H1 (cell line): ENCODE results near the gene TPRX1. TPM values are rescaled to one million over a fixed set of nuclear protein-coding genes. Genes with fewer than 3 reads are reported as not detected.

Experiments used
- CTCF ChIA-PET: fragments of 300-600 bp; sonication (Branson Sonifier 250); formaldehyde crosslinking; loops from one replicate; lab custom pipeline; 2021; ENCODE audit not compliant: partially characterized antibody; lab: Charles Lee
- POLR2A ChIA-PET: fragments of 300-600 bp; sonication (Branson Sonifier 250); formaldehyde crosslinking; loops from one replicate; lab custom pipeline; 2021; ENCODE audit warnings: inconsistent platforms; ENCODE audit not compliant: partially characterized antibody; lab: Charles Lee
- DNase-seq, 2 experiments: peaks; one replicate each; pipeline versions ENCODE4 v3.0.0 to v3.0.0-alpha.2; 2010 to 2022; ENCODE audit warnings: low spot score in 2 of 2, low read depth in 1 of 2, mixed read lengths in 1 of 2
- FAIRE-seq: peaks from 2 replicates; lab custom pipeline; 2011; peaks lifted over from hg19 to GRCh38; lab: Jason Lieb, UNC
- H2AFZ ChIP-seq: 2 replicates; pipeline ENCODE4 v1.8.1; 2012; ENCODE audit warnings: low read length, inconsistent platforms
- H2AK5ac ChIP-seq: 2 replicates; pipeline ENCODE4 v1.6.1; 2013; ENCODE audit warnings: low read depth, low read length
- H2BK120ac ChIP-seq: replicated peaks from 2 replicates; pipeline ENCODE3; 2013; ENCODE audit warnings: low read depth, low read length, inconsistent platforms
- H2BK12ac ChIP-seq: 2 replicates; pipeline ENCODE4 v1.6.1; 2013; ENCODE audit warnings: low read depth, low read length
- H2BK15ac ChIP-seq: 2 replicates; pipeline ENCODE4 v1.6.1; 2013; ENCODE audit warnings: low read length
- H2BK20ac ChIP-seq: 2 replicates; pipeline ENCODE4 v1.6.1; 2013; ENCODE audit warnings: low read length
- H2BK5ac ChIP-seq: 2 replicates; pipeline ENCODE4 v1.6.1; 2013; ENCODE audit warnings: low read depth, low read length
- H3K14ac ChIP-seq: 2 replicates; pipeline ENCODE4 v1.6.1; 2013; ENCODE audit warnings: inconsistent platforms; ENCODE audit not compliant: insufficient read length
- H3K18ac ChIP-seq: 2 replicates; pipeline ENCODE4 v1.6.1; 2013; ENCODE audit warnings: low read length; ENCODE audit errors: extremely low read depth
- H3K23ac ChIP-seq: 2 replicates; pipeline ENCODE4 v1.6.1; 2013; ENCODE audit warnings: inconsistent platforms; ENCODE audit not compliant: insufficient read length
- H3K23me2 ChIP-seq: 2 replicates; pipeline ENCODE4 v1.6.1; 2013; ENCODE audit warnings: low read depth, low read length
- H3K27ac ChIP-seq: 2 replicates; pipeline ENCODE4 v1.6.1; 2011; ENCODE audit warnings: low read depth, low read length, inconsistent platforms
- H3K27me3 ChIP-seq, 4 experiments: replicated peaks in 1 of 4; 1 replicate in 1 of 4; 2 replicates in 3 of 4; pipeline versions ENCODE4 v1.6.1 to v1.8.1; 2011 to 2013; ENCODE audit warnings: low read length in 3 of 4, mild to moderate bottlenecking in 3 of 4, inconsistent platforms in 2 of 4, mixed read lengths in 2 of 4, moderate library complexity in 1 of 4; ENCODE audit not compliant: control insufficient read depth in 3 of 4, insufficient read depth in 3 of 4; ENCODE audit errors: extremely low read depth in 1 of 4
- H3K36me3 ChIP-seq, 4 experiments: 2 replicates each; pipeline versions ENCODE4 v1.6.1 to v1.8.1; 2011 to 2013; ENCODE audit warnings: mild to moderate bottlenecking in 4 of 4, low read length in 3 of 4, moderate library complexity in 2 of 4, control low read depth in 1 of 4, inconsistent platforms in 1 of 4; ENCODE audit not compliant: insufficient read depth in 4 of 4, control insufficient read depth in 2 of 4
- H3K4ac ChIP-seq: replicated peaks from 2 replicates; pipeline ENCODE3; 2013; ENCODE audit warnings: low read length, low read depth, mixed read lengths, inconsistent platforms; ENCODE audit not compliant: insufficient read length
- H3K4me1 ChIP-seq, 4 experiments: replicated peaks in 1 of 4; 1 replicate in 1 of 4; 2 replicates in 3 of 4; pipeline versions ENCODE4 v1.6.1 to v1.8.1; 2011 to 2013; ENCODE audit warnings: low read length in 3 of 4, inconsistent platforms in 2 of 4, mixed read lengths in 1 of 4; ENCODE audit not compliant: insufficient read depth in 4 of 4, control insufficient read depth in 3 of 4
- H3K4me2 ChIP-seq, 2 experiments: 2 replicates each; pipeline versions ENCODE4 v1.6.1 to v1.8.1; 2011 to 2013; ENCODE audit warnings: low read depth in 2 of 2, low read length in 2 of 2, control low read depth in 1 of 2, inconsistent platforms in 1 of 2, mild to moderate bottlenecking in 1 of 2; ENCODE audit not compliant: insufficient read depth in 1 of 2
- H3K4me3 ChIP-seq, 4 experiments: fragments of 200-600, 300-600 bp in 1 of 4; sonication (generic), shearing (Covaris generic), sonication (Bioruptor Twin) in 1 of 4; 2 replicates each; pipeline versions ENCODE4 v1.5.1 to v1.8.1; 2011 to 2016; ENCODE audit warnings: low read length in 4 of 4, low read depth in 3 of 4, control low read depth in 2 of 4, inconsistent platforms in 2 of 4, mild to moderate bottlenecking in 2 of 4, mixed read lengths in 1 of 4, moderate library complexity in 1 of 4; ENCODE audit not compliant: insufficient read depth in 2 of 4; ENCODE audit errors: extremely low read depth in 1 of 4
- H3K56ac ChIP-seq: replicated peaks from 2 replicates; pipeline ENCODE3; 2013; ENCODE audit warnings: low read depth, mild to moderate bottlenecking, mixed read lengths, low read length, inconsistent platforms; ENCODE audit not compliant: insufficient read length
- H3K79me1 ChIP-seq: 2 replicates; pipeline ENCODE4 v1.6.1; 2013; ENCODE audit warnings: low read depth, low read length, control low read depth
- H3K79me2 ChIP-seq, 2 experiments: 2 replicates each; pipeline versions ENCODE4 v1.6.1 to v1.8.1; 2012 to 2013; ENCODE audit warnings: low read length in 2 of 2, mild to moderate bottlenecking in 2 of 2, inconsistent platforms in 1 of 2; ENCODE audit not compliant: insufficient read depth in 2 of 2, control insufficient read depth in 1 of 2
- H3K9ac ChIP-seq, 4 experiments: replicated peaks in 1 of 4; 1 replicate in 1 of 4; 2 replicates in 3 of 4; pipeline versions ENCODE4 v1.6.1 to v1.8.1; 2011 to 2013; ENCODE audit warnings: low read depth in 3 of 4, low read length in 3 of 4, control low read depth in 2 of 4, mild to moderate bottlenecking in 2 of 4, moderate library complexity in 2 of 4, inconsistent platforms in 1 of 4; ENCODE audit errors: extremely low read depth in 1 of 4
- H3K9me3 ChIP-seq, 2 experiments: 2 replicates each; pipeline versions ENCODE4 v1.6.1 to v1.8.1; 2012 to 2013; ENCODE audit warnings: mild to moderate bottlenecking in 2 of 2, moderate library complexity in 2 of 2, control low read depth in 1 of 2, inconsistent platforms in 1 of 2, low read depth in 1 of 2, low read length in 1 of 2, mixed read lengths in 1 of 2; ENCODE audit not compliant: insufficient read depth in 2 of 2
- H4K20me1 ChIP-seq, 2 experiments: replicated peaks in 1 of 2; 2 replicates each; pipeline versions ENCODE3 to v1.8.1; 2011 to 2013; ENCODE audit warnings: inconsistent platforms in 2 of 2, low read length in 2 of 2, mild to moderate bottlenecking in 1 of 2; ENCODE audit not compliant: insufficient read depth in 2 of 2, control insufficient read depth in 1 of 2
- H4K5ac ChIP-seq: 2 replicates; pipeline ENCODE4 v1.6.1; 2013; ENCODE audit warnings: low read length, low read depth, mixed read lengths, inconsistent platforms; ENCODE audit not compliant: insufficient read length
- H4K8ac ChIP-seq: 2 replicates; pipeline ENCODE4 v1.8.0; 2013; ENCODE audit warnings: mild to moderate bottlenecking, moderate library complexity, low read length, inconsistent platforms; ENCODE audit not compliant: insufficient read depth; ENCODE audit errors: extremely low read depth
- H4K91ac ChIP-seq: replicated peaks from 2 replicates; pipeline ENCODE3; 2013; ENCODE audit warnings: low read length, mixed read lengths, inconsistent platforms; ENCODE audit not compliant: insufficient read length
- CBX8 ChIP-seq: fragments of 300-800, 300-1000 bp; sonication (generic); IDR thresholded peaks from 2 replicates; pipeline ENCODE4 v1.7.1; 2016; ENCODE audit warnings: low read depth, low read length, borderline replicate concordance
- CTBP2 ChIP-seq: IDR thresholded peaks from 2 replicates; pipeline ENCODE4 v1.7.0; 2011; ENCODE audit warnings: borderline replicate concordance, mild to moderate bottlenecking, moderate library complexity, mixed read lengths, low read length; ENCODE audit not compliant: insufficient read depth, insufficient read length
- HDAC6 ChIP-seq: IDR thresholded peaks from one replicate; pipeline ENCODE4 v1.7.1; 2012; ENCODE audit warnings: low read depth, mild to moderate bottlenecking, inconsistent platforms, low read length, moderate library complexity
- JUND ChIP-seq: IDR thresholded peaks from 2 replicates; pipeline ENCODE4 v1.6.1; 2011; ENCODE audit warnings: mild to moderate bottlenecking, improper control_type of control experiment, low read length
- RAD21 ChIP-seq, 2 experiments: IDR thresholded peaks in 1 of 2; conservative IDR thresholded peaks in 1 of 2; 2 replicates each; pipeline ENCODE4 v1.6.1; 2011; ENCODE audit warnings: low read depth in 2 of 2, low read length in 2 of 2, improper control_type of control experiment in 1 of 2, inconsistent platforms in 1 of 2, mild to moderate bottlenecking in 1 of 2, moderate library complexity in 1 of 2
- RNF2 ChIP-seq: fragments of 200-900, 300-1000 bp; sonication (generic); IDR thresholded peaks from 2 replicates; pipeline ENCODE4 v1.7.1; 2016; ENCODE audit warnings: borderline replicate concordance, low read depth, mild to moderate bottlenecking, antibody characterized with exemption, low read length; ENCODE audit not compliant: poor library complexity, severe bottlenecking; ENCODE audit errors: missing control alignments
- RXRA ChIP-seq: IDR thresholded peaks from 2 replicates; pipeline ENCODE4 v1.6.1; 2011; ENCODE audit warnings: low read depth, mild to moderate bottlenecking, low read length, moderate library complexity; ENCODE audit not compliant: insufficient read depth
- SAP30 ChIP-seq: fragments of 300-600 bp; sonication (generic); IDR thresholded peaks from 2 replicates; pipeline ENCODE4 v1.7.1; 2012; ENCODE audit warnings: low read length, moderate library complexity, mild to moderate bottlenecking, inconsistent platforms; ENCODE audit not compliant: insufficient read depth, insufficient replicate concordance
- SRF ChIP-seq: IDR thresholded peaks from 2 replicates; pipeline ENCODE4 v1.6.1; 2011; ENCODE audit warnings: mild to moderate bottlenecking, low read depth, low read length, moderate library complexity
- ZNF274 ChIP-seq: IDR thresholded peaks from 2 replicates; pipeline ENCODE4 v1.7.0; 2012; ENCODE audit warnings: low read length, borderline replicate concordance; ENCODE audit errors: extremely low read depth
- WGBS, 2 experiments: shearing (Covaris generic) in 1 of 2; methylation state at CpG; one replicate each; pipeline versions ENCODE4 v1.1.6 to v1.1.7; 2013 to 2015; ENCODE audit warnings: low lambda C conversion rate in 2 of 2, mixed read lengths in 2 of 2, inconsistent platforms in 1 of 2, low coverage in 1 of 2, missing lambda C conversion rate in 1 of 2; ENCODE audit not compliant: insufficient replicate concordance in 2 of 2, insufficient coverage in 1 of 2, insufficient read length in 1 of 2; ENCODE audit errors: extremely low coverage in 1 of 2, missing lambda C conversion rate in 1 of 2; 5-methylcytosine and 5-hydroxymethylcytosine counted together
- polyA plus RNA-seq, 7 experiments: library from polyadenylated mRNA; depleted of rRNA in 3 of 7; stranded (reverse) in 5 of 7; unstranded in 2 of 7; fragments of >200 nt in 5 of 7; fragments of 200-250 nt in 2 of 7; gene quantifications; 1 replicate in 5 of 7; 2 replicates in 1 of 7; 4 replicates in 1 of 7; pipeline versions ENCODE4 v1.2.1 to v1.2.3, GENCODE V29; 2011 to 2013; ENCODE audit warnings: missing spikeins in 2 of 7, mixed read lengths in 2 of 7
- total RNA-seq: library from RNA; stranded (reverse); fragmentation: NEBNext Ultra II Directional; extraction: Animal tissue kit (Norgen Biotek cat#: 25700); gene quantifications from 2 replicates; pipeline ENCODE4 v1.2.1, GENCODE V29; 2021

Gene TPRX1
- total and polyA plus RNA-seq, 2 of the 8 experiments (the other 6 are each of a cell fraction or from before 2014, with no cell fraction given): 0.03 TPM; not detected in 1

- FAIRE-seq: no peak
- Histone ChIP-seq H3K4me1 (no peaks in the 10 kb centered on the region), H3K9ac (no peak overlapping the region), H3K14ac (no peak overlapping the region), H3K27ac (no peak overlapping the region), H2BK5ac (no peak overlapping the region), H3K23me2 (no peaks in the 10 kb centered on the region), H3K27me3 (no peaks in the 10 kb centered on the region), H2AK5ac (no peak overlapping the region), H4K8ac (no peak overlapping the region; the same call in 1 of the 2 replicates), H2BK120ac (no peak overlapping the region), H4K20me1 (no peaks in the 10 kb centered on the region), H4K91ac (no peak overlapping the region), H2BK20ac (no peak overlapping the region), H3K9me3 (no peaks in the 10 kb centered on the region), H2BK12ac (no peak overlapping the region), H4K5ac (no peak overlapping the region), H3K4me2 (no peak overlapping the region), H2AFZ (0 out of 2 replicates have a peak overlapping the region, but pooled peaks have one; percentile 7), H3K23ac (no peak overlapping the region), H3K56ac (no peak overlapping the region), H3K79me1 (no peaks in the 10 kb centered on the region), H3K36me3 (no peaks in the 10 kb centered on the region), H2BK15ac (no peak overlapping the region), H3K18ac (0 out of 2 replicates have a peak overlapping the region, but pooled peaks have one; percentile 10), H3K4ac (no peak overlapping the region), H3K4me3 (no peak overlapping the region), H3K79me2 (no peaks in the 10 kb centered on the region)
- WGBS, 2 experiments: 84% methylated on average over 14 of the region's 14 CpGs; no CpG with 5 or more reads in 1 of the 2 experiments
- no peak for DNase-seq
- POLR2A ChIA-PET: interaction anchor here (1.1 to 1.6 kb wide), 2 partner anchors 10 to 42 kb away, joined by 4 to 7 read pairs; no protein-coding TSS in a partner anchor
- CTCF ChIA-PET: interaction anchor here (0.8 to 1.5 kb wide), 4 partner anchors 16 to 84 kb away, joined by 3 to 8 read pairs (median 4); no protein-coding TSS in a partner anchor
- TF ChIP-seq CBX8 (no peak), SRF (no peak), ZNF274 (no peak), RAD21 (IDR thresholded peaks at IDR 0.05 in 1 of 2, conservative IDR thresholded peaks at IDR 0.05 in 1 of 2; ENCODE audit: low read depth in 2 of 2, low read length in 2 of 2) (no peak), JUND (no peak), CTBP2 (no peak), RNF2 (no peak), SAP30 (no peak), RXRA (no peak), HDAC6 (no peak)
Observed at GRCh38 chr19:47797996-47798903, 6.1 kb downstream of the TPRX1 start.
